UCSD-AML1 (cell line): ENCODE measurements around the gene BRD9.
"Not testable (repeated sequence)": the region's sequence is repeated elsewhere in the genome, so short reads cannot be mapped to it uniquely, and the experiment has no call there.

Experiments
- DNase-seq: peaks from one replicate; lab custom pipeline; 2025; ENCODE audit not compliant: unreplicated experiment; lab: John Stamatoyannopoulos, UW

The BRD9 gene

DNA sequence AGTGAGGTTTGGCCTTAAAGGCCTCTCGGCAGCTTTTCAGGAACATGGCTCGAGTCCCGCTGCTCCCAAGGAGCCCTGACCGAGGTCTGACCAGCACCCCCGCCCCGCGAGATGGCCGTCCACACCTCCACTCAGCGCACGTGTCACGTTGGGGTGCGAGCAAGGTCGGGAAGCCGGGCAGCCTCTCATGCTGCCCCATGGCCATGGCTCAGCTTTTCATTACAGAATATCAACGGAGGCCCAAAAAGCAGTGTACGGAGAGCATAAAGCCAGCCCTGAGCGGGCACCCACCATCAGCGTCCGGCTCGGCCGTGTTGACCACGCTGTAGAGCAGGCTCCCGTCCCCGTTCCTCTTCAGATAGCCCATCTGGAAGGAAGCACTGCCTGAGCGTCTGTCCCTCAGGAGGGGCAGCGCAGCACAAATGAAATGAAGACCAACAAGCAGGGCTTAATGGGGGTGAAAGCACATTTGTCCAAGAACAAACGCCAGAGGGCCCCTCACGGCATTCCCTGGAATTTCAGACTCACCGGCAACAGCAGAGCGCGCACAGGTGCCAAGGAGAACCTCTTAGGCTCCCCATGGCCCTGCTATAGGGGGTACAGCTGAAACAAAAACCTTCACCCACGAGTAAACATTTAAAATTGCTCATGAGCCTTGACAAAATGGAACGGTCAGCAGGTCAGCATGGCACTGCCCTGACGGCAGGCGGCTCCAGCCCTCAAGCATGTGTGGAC lies 11.6 kb downstream of the BRD9 start:
- DNase-seq, result no peak

- DNase-seq, result not testable (repeated sequence)
These were observed 13.9 kb downstream of the BRD9 start for GRCh38 chr5:878677-879076.

DNA sequence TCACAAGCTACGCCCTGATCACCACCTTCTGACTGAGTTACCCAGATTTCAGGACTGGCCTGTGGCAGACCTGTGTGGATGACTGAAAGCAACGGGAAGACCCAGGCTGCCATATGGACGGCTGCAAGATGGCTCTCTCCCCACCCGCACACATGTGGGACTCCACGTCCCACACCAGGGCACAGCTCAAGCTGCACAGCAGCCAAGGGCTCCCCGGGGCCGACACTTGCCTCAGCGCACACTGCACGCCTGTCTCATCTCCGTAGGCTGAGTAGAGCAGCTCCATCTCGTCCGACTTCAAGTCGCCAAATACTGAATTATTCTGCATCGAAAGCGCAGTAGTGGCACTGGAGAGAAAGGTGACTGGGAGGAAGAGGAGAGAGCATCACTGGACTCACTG lies 14.5 kb downstream of the BRD9 start:
- no peak for DNase-seq

GRCh38 chr5:876398-877365 lies 15.9 kb downstream of the BRD9 start:
- DNase-seq, result no peak

- DNase-seq, result no peak
These were observed 16.7 kb downstream of the BRD9 start for GRCh38 chr5:875931-876330.

- DNase-seq, result no peak
These were observed 19.3 kb downstream of the BRD9 start for GRCh38 chr5:873328-873727.

GRCh38 chr5:872301-872700 lies 20.3 kb downstream of the BRD9 start:
- DNase-seq, result no peak

- no peak for DNase-seq
These were observed 20.9 kb downstream of the BRD9 start for GRCh38 chr5:871596-872298.

DNA sequence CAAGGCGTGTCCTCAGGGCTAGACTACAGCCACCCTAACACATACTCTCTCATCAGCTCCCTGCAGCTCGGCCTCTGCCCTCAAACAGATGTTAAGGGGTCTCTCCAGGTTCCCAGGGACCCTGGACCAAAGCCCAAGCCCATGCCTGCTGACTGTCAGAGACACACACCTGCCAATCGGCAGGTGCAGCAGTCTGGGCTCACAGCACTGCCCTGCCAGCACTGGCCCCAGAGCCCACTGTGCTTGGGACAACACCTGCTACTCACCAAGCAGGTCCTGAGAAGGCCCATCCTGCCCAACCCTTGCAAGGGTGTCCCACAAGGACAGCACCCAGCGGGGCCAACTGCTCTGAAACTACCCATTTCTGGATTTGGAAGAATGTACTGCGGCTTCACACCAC lies 21.6 kb downstream of the BRD9 start:
- DNase-seq, result no peak

DNA sequence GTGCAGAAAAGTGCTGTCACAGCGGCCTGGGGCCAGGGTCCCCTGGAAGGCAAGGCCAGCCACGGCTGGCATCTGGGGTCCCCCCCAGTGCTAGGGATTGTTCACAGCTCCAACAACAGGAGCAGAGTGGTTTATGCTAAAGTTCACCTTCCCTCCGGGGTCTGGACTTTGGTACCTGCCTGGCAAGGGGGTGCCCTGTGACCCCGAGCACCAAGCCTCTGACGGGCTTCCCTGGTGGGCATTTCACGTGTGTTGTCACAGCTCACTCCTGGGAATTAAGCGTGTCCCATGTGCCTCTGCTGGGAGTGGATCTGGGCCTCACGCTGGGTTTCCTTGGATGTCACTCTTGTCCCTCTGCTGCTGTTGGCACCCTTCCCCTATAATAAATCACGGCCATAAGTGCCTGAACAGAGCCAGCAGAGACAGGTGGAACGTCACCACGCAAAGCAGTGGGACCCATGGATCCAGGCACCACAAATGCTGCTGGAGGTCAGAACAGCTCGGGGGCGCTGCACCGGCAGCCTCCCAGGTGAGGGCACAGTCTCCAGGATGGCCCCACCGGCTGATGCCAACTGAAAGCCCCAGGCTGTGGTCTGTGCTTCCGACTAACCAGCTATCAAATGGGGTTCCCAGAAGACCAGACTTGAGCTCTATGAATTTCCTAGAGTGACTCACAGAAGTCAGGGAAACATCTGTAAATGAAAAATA lies 24.0 kb downstream of the BRD9 start:
- DNase-seq, result no peak

GRCh38 chr5:867300-867870 lies 25.2 kb downstream of the BRD9 start:
- no peak for DNase-seq

- DNase-seq, result no peak
These were observed 26.8 kb downstream of the BRD9 start for GRCh38 chr5:865771-866170.

DNA sequence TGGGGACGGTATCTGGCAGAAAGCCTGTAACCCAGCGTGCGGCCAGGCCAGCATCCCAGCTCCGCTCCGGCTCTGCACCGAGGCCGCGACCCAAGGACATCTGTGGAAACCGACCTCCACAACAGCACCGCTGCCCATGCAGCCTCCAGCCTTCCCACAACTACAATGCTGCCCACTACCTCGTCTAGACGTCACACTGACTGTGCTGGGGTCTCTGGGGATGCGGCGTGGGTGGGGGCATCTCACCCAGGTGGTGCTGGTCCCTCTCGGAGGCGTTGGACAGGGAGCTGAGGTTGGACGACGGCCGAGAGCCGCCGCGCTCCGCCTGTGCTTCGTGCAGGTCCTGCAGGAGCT lies 27.5 kb downstream of the BRD9 start:
- no peak for DNase-seq

DNA sequence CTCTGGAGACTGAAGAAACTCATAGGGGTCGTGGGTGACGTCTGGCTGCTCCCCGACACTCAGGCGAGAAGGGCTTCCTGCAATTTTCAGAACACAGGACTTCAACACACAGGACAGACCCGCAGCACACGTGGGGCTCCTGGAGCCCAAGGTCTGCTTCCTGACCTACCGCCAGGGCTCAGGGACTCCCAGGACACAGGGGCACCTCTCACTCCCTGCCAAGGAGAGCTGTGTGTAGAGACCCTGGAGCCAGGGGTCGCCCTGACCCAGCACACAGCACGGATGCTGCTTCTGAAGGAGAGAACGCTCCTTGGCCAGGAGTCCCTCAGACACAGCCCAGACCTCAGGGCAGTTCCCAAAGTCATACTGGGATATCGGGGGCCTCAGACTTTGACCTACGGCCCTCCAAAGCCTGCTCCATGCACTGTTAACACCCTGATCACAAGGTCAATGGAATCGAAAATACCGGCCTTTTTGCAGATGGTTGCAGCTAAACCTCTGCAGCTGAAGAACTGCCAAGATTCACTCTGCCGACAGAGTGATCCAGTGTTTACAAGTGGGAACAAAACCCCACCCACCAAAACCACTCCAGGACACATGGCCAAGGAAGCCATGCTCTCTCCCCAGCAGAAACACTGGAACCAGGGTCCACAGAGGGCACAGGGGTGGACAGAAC lies 28.0 kb downstream of the BRD9 start:
- DNase-seq, result no peak

GRCh38 chr5:863244-863805 lies 29.3 kb downstream of the BRD9 start:
- no peak for DNase-seq

GRCh38 chr5:862367-863243 lies 30.0 kb downstream of the BRD9 start:
- DNase-seq, result no peak

GRCh38 chr5:861442-862366 lies 30.9 kb downstream of the BRD9 start:
- DNase-seq, result no peak
